Thyroid gland (tissue), 4 donors: Measurements from ENCODE around the gene RABGAP1.

Experiments
- POLR2A ChIP-seq, 2 donors: fragments of 450-650 bp; IDR thresholded peaks; one replicate each; pipeline ENCODE4 v1.6.1; 2017; ENCODE audit warnings: antibody characterized with exemption in 2 of 2, mild to moderate bottlenecking in 2 of 2, moderate library complexity in 1 of 2
- TF ChIP-seq, protein P1 (sequence below), 6 experiments: fragments of 200-600 bp in 3 of 6; fragments of 450-650 bp in 3 of 6; sonication (generic) in 3 of 6; IDR thresholded peaks; one replicate each; pipeline ENCODE4 v1.5.1; 2016 to 2019; ENCODE audit warnings: antibody characterized with exemption in 6 of 6, mild to moderate bottlenecking in 2 of 6, inconsistent platforms in 1 of 6, moderate library complexity in 1 of 6

DNA sequence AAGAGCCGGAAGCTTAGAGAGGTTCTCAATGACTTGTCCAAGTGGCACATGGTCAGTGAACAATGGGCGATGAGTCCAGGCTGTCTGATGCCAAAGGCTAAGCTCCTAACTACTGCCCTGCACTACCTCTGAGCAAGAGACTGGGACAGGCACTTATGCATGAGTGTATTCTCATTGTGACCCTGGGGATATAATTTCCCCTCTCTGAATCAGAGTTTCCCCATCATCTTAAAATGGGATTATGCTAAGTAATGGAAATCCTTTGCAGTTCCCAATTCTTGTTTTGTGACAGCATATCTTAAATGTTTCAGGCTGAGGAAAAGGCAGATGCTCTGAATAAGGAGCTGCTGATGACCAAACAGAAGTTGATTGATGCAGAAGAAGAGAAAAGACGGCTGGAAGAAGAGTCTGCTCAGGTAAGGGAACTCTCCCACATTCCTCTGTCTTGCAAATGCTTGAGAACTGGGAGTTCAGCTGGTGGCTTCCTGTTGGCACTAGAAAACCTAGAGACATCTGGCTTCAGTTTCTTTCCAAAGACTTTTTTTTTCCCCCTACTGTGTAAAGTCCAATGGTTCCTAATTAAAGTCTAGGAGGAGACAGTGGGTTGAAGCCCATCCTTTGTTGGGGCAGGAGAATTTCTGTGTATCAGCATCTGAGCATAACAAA, 156.7 kb downstream of the RABGAP1 start:
- TF ChIP-seq POLR2A (IDR thresholded peaks at IDR 0.05) = no peak
- TF ChIP-seq, protein P1, sequence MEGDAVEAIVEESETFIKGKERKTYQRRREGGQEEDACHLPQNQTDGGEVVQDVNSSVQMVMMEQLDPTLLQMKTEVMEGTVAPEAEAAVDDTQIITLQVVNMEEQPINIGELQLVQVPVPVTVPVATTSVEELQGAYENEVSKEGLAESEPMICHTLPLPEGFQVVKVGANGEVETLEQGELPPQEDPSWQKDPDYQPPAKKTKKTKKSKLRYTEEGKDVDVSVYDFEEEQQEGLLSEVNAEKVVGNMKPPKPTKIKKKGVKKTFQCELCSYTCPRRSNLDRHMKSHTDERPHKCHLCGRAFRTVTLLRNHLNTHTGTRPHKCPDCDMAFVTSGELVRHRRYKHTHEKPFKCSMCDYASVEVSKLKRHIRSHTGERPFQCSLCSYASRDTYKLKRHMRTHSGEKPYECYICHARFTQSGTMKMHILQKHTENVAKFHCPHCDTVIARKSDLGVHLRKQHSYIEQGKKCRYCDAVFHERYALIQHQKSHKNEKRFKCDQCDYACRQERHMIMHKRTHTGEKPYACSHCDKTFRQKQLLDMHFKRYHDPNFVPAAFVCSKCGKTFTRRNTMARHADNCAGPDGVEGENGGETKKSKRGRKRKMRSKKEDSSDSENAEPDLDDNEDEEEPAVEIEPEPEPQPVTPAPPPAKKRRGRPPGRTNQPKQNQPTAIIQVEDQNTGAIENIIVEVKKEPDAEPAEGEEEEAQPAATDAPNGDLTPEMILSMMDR (IDR thresholded peaks at IDR 0.05) = no peak
